MCF 10A (cell line): ENCODE measurements around the gene MTMR3. TPM values are rescaled to one million over a fixed set of nuclear protein-coding genes. Genes with fewer than 3 reads are reported as not detected.
"Not testable (repeated sequence)": the region's sequence is repeated elsewhere in the genome, so short reads cannot be mapped to it uniquely, and the experiment has no call there.

Experiments
- Bru-seq: library from RNA; stranded (reverse); fragments of 400-500 nt; gene quantifications from one replicate; lab custom pipeline; 2021; lab: Mats Ljungman, UMichigan
- BruChase-seq, 2 experiments: library from RNA; stranded (reverse); fragments of 400-500 nt; gene quantifications; one replicate each; lab custom pipeline; 2021; lab: Mats Ljungman, UMichigan
- BruUV-seq: library from RNA; stranded (reverse); fragments of 400-500 nt; replicated peaks from 2 replicates; lab custom pipeline; 2021; lab: Mats Ljungman, UMichigan
- CTCF ChIA-PET: fragments of 300-600 bp; sonication (Branson Sonifier 250); formaldehyde crosslinking; extraction: SDS; loops from one replicate; lab custom pipeline; 2021; ENCODE audit warnings: antibody characterized with exemption, inconsistent platforms; lab: Yijun Ruan, JAX
- POLR2A ChIA-PET: fragments of 300-600, 350-650 bp; sonication (Branson Sonifier 250); formaldehyde crosslinking; extraction: SDS; loops from one replicate; lab custom pipeline; 2020; ENCODE audit warnings: antibody characterized with exemption, inconsistent platforms; lab: Yijun Ruan, JAX
- DNase-seq: peaks from one replicate; pipeline ENCODE4 v3.0.0-alpha.2; 2018; ENCODE audit not compliant: unreplicated experiment
- H3K27ac Mint-ChIP-seq: one replicate; pipeline ENCODE4 v1.8.0; 2022; ENCODE audit warnings: mild to moderate bottlenecking, low read depth, mixed read lengths; ENCODE audit not compliant: unreplicated experiment
- H3K27me3 Mint-ChIP-seq: one replicate; pipeline ENCODE4 v1.8.0; 2022; ENCODE audit warnings: mixed read lengths; ENCODE audit not compliant: insufficient read depth, unreplicated experiment
- H3K36me3 Mint-ChIP-seq: one replicate; pipeline ENCODE4 v1.8.0; 2022; ENCODE audit warnings: mild to moderate bottlenecking, moderate library complexity, mixed read lengths; ENCODE audit not compliant: insufficient read depth, unreplicated experiment
- H3K4me1 Mint-ChIP-seq: one replicate; pipeline ENCODE4 v1.8.0; 2022; ENCODE audit warnings: mixed read lengths; ENCODE audit not compliant: insufficient read depth, unreplicated experiment
- H3K4me3 Mint-ChIP-seq: one replicate; pipeline ENCODE4 v1.8.0; 2022; ENCODE audit warnings: mild to moderate bottlenecking, moderate library complexity, mixed read lengths; ENCODE audit not compliant: unreplicated experiment
- H3K9me3 Mint-ChIP-seq: one replicate; pipeline ENCODE4 v1.8.0; 2022; ENCODE audit warnings: mixed read lengths; ENCODE audit not compliant: unreplicated experiment
- CTCF ChIP-seq: fragments of 200-600 bp; IDR thresholded peaks from one replicate; pipeline ENCODE4 v1.8.0; 2022; ENCODE audit warnings: antibody characterized with exemption, mild to moderate bottlenecking; ENCODE audit not compliant: unreplicated experiment
- intact Hi-C: fragments of 100-400 bp; cut with micrococcal nuclease; formaldehyde crosslinking; loops from 2 replicates; pipeline ENCODE4 v1.14.1; 2022
- long read RNA-seq: library from polyadenylated mRNA; stranded (forward); transcript quantifications from one replicate; pipeline ENCODE4 v2.0.0, GENCODE V29; 2022
- total RNA-seq: library from RNA; stranded (reverse); gene quantifications from 2 replicates; pipeline ENCODE4 v1.2.3, GENCODE V29; 2022

MTMR3 gene
- total RNA-seq = 34.4 and 36.4 TPM in 2 replicates
- percentile 82 among the genes with signal in this experiment for Bru-seq, nascent RNA
- percentile 76 among the genes with signal in this experiment for BruChase-seq, experiment 1, labeled RNA remaining after a 6-hour chase
- percentile 76 among the genes with signal in this experiment for BruChase-seq, experiment 2, labeled RNA remaining after a 2-hour chase
- long read RNA-seq, full-length matches to known transcripts = 34 of 72 reads
- long read RNA-seq, partial matches to known transcripts = 18 of 72 reads
- long read RNA-seq, other reads (novel, unspliced or antisense) = 20 of 72 reads

- peak; percentile 87 for DNase-seq
- ChIA-PET CTCF (interaction anchor here (0.6 to 1.1 kb wide), 4 partner anchors 25 to 178 kb away, joined by 3 to 4 read pairs (median 3); no protein-coding TSS in a partner anchor), POLR2A (interaction anchor here (0.6 to 1.8 kb wide), 16 partner anchors 9 to 474 kb away, joined by 3 to 15 read pairs (median 4); partner anchors contain the start of genes ASCC2, CCDC157, SF3A1 and UQCR10)
- H3K4me3 Mint-ChIP-seq = peak within 1 kb of the TSS; percentile 84
- no peaks in the 10 kb centered on the region for H3K27me3 Mint-ChIP-seq
- peak within 1 kb of the TSS; percentile 71 for H3K27ac Mint-ChIP-seq
- intact Hi-C loops = loop anchor here (1.0 kb wide), 2 partner anchors 45 to 111 kb away; partner anchors contain the start of gene ASCC2
- no peaks in the 10 kb centered on the region for H3K36me3 Mint-ChIP-seq
- no TSS peak for BruUV-seq
- H3K9me3 Mint-ChIP-seq = no peaks in the 10 kb centered on the region
- peak; percentile 44 for TF ChIP-seq CTCF
- peaks cover 7% of the 10 kb centered on the region for H3K4me1 Mint-ChIP-seq
These were observed at the start of gene MTMR3 for GRCh38 chr22:29883045-29883774. MTMR3 (plus strand) TSS chr22:29883174; CDS start chr22:29971060, 87,886 bp downstream.

DNA sequence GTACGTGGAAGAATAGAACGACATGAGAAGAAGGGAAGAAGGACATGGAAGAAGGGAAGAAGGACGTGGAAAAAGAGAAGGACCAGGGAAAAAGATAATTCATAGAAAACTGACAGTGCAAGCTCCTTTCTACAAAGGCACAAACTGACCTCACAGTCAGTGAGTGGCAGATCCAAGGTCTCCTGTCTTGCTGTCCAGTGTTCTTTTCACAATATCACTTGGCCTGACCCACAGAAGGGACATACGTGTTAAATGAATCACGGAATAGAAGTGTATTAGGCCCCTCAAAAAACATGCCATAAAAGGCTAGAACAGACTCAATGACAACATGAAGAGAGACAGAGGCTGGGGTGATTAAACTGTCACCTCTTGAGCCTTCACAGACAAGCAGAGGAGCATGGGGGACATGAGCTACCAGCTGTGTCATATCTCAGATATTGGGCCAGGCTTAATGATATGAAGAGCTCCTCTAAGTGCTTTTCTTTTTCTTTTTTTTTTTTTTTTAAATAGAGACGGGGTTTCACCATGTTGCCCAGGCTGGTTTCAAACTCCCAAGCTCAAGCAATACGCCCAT is 49.5 kb upstream of the MTMR3 start:
- no peaks in the 10 kb centered on the region for H3K9me3 Mint-ChIP-seq
- H3K27me3 Mint-ChIP-seq = no peaks in the 10 kb centered on the region
- ChIA-PET CTCF (interaction anchor here (0.6 kb wide), 2 partner anchors 255 to 1030 kb away, joined by 3 to 4 read pairs; no protein-coding TSS in a partner anchor), POLR2A (no interaction called here)
- no peak overlapping the region for H3K27ac Mint-ChIP-seq
- DNase-seq = no peak
- intact Hi-C loops = no loop called here
- H3K4me3 Mint-ChIP-seq = no peak overlapping the region
- BruUV-seq = no TSS peak
- H3K36me3 Mint-ChIP-seq = peaks cover 37% of the 10 kb centered on the region
- no peak for TF ChIP-seq CTCF
- peaks cover 16% of the 10 kb centered on the region for H3K4me1 Mint-ChIP-seq

DNA sequence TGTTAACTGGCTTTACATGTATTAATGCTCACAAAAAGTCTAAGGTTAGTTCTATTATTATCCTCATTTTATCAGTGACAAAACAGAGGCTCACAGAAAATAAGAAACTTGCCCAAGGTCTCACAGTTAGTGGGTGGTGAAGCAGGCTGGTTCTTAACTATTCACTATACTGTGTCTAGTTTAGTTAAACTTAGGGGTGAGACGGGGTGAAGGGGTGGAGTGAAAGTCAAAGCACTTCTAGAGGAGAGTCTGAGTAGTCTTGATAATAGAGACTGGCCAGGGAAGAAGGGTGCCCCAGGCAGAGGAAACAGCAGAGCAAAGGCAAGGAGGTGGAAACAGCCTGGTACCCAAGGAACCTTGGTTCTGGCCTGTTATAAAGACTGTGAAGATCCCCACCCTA is 48.9 kb upstream of the MTMR3 start:
- ChIA-PET POLR2A (interaction anchor here (0.9 kb wide), 1 partner anchor 13 kb away, joined by 3 read pairs; no protein-coding TSS in a partner anchor), CTCF (interaction anchor here (0.6 kb wide), 1 partner anchor 581 kb away, joined by 3 read pairs; no protein-coding TSS in a partner anchor)
- Mint-ChIP-seq H3K36me3 (peaks cover 33% of the 10 kb centered on the region), H3K9me3 (no peaks in the 10 kb centered on the region), H3K27ac (no peak overlapping the region), H3K27me3 (no peaks in the 10 kb centered on the region), H3K4me1 (peaks cover 16% of the 10 kb centered on the region), H3K4me3 (no peak overlapping the region)
- no TSS peak for BruUV-seq
- no peak for TF ChIP-seq CTCF
- intact Hi-C loops = no loop called here
- no peak for DNase-seq

- peaks cover 16% of the 10 kb centered on the region for H3K4me1 Mint-ChIP-seq
- DNase-seq, BruUV-seq, H3K9me3 Mint-ChIP-seq, H3K27me3 Mint-ChIP-seq, intact Hi-C loops: not testable (repeated sequence)
- H3K4me3 Mint-ChIP-seq = peak overlapping the region; percentile 93
- ChIA-PET CTCF (interaction anchor here (0.6 to 1.6 kb wide), 3 partner anchors 34 to 159 kb away, joined by 3 to 6 read pairs (median 4); no protein-coding TSS in a partner anchor), POLR2A (interaction anchor here (0.7 to 3.3 kb wide), 20 partner anchors 9 to 233 kb away, joined by 3 to 22 read pairs (median 5); partner anchors contain the start of genes MTMR3 and ZMAT5)
- peaks cover 17% of the 10 kb centered on the region for H3K36me3 Mint-ChIP-seq
- peak overlapping the region; percentile 91 for H3K27ac Mint-ChIP-seq
These were observed 46.1 kb upstream of the MTMR3 start for GRCh38 chr22:29836791-29837370.
